Thymus (tissue), 11 donors: ENCODE measurements around the gene EPAS1. TPM values are rescaled to one million over a fixed set of nuclear protein-coding genes. Genes with fewer than 3 reads are reported as not detected.
"Not testable (repeated sequence)": the region's sequence is repeated elsewhere in the genome, so short reads cannot be mapped to it uniquely, and the experiment has no call there.

Experiments used
- DNase-seq, 9 donors: peaks; one replicate each; pipeline ENCODE4 v3.0.0-alpha.2; 2013; ENCODE audit warnings: low spot score in 9 of 9, low read depth in 6 of 9, missing footprints in 1 of 9
- H3K27ac ChIP-seq, 2 donors: one replicate each; pipeline ENCODE4 v1.5.1; 2013; ENCODE audit warnings: control low read depth in 1 of 2, low read depth in 1 of 2, low read length in 1 of 2, mild to moderate bottlenecking in 1 of 2, moderate library complexity in 1 of 2
- H3K27me3 ChIP-seq, 2 donors: one replicate each; pipeline ENCODE4 v1.5.1; 2013; ENCODE audit warnings: low read length in 1 of 2; ENCODE audit not compliant: control insufficient read depth in 2 of 2, insufficient read depth in 1 of 2
- H3K36me3 ChIP-seq, 2 donors: one replicate each; pipeline ENCODE4 v1.5.1; 2013; ENCODE audit warnings: low read length in 1 of 2, mild to moderate bottlenecking in 1 of 2, moderate library complexity in 1 of 2; ENCODE audit not compliant: control insufficient read depth in 2 of 2, insufficient read depth in 2 of 2
- H3K4me1 ChIP-seq, 2 donors: one replicate each; pipeline ENCODE4 v1.5.1; 2013; ENCODE audit warnings: low read length in 2 of 2; ENCODE audit not compliant: control insufficient read depth in 2 of 2, insufficient read depth in 2 of 2
- H3K4me3 ChIP-seq, 2 donors: one replicate each; pipeline ENCODE4 v1.5.1; 2013; ENCODE audit warnings: low read length in 2 of 2, control low read depth in 1 of 2, mild to moderate bottlenecking in 1 of 2
- H3K9me3 ChIP-seq, 2 donors: one replicate each; pipeline ENCODE4 v1.5.1; 2013; ENCODE audit warnings: low read length in 1 of 2, mild to moderate bottlenecking in 1 of 2; ENCODE audit not compliant: control insufficient read depth in 2 of 2, insufficient read depth in 1 of 2
- WGBS: extraction: QIAGEN DNeasy Blood & Tissue Kit; methylation state at CpG from one replicate; pipeline ENCODE4 v1.1.7; 2013; 5-methylcytosine and 5-hydroxymethylcytosine counted together
- polyA plus RNA-seq: library from polyadenylated mRNA; stranded (reverse); fragments of 200-250 nt; gene quantifications from one replicate; pipeline ENCODE4 v1.2.3, GENCODE V29; 2013
- total RNA-seq: library from RNA; stranded (reverse); fragments of 120-200 nt; gene quantifications from one replicate; pipeline ENCODE4 v1.2.4, GENCODE V29; 2013
- donor health status: healthy.

The EPAS1 gene
- total and polyA plus RNA-seq, 2 donors = 3.1 to 48.9 TPM

DNA sequence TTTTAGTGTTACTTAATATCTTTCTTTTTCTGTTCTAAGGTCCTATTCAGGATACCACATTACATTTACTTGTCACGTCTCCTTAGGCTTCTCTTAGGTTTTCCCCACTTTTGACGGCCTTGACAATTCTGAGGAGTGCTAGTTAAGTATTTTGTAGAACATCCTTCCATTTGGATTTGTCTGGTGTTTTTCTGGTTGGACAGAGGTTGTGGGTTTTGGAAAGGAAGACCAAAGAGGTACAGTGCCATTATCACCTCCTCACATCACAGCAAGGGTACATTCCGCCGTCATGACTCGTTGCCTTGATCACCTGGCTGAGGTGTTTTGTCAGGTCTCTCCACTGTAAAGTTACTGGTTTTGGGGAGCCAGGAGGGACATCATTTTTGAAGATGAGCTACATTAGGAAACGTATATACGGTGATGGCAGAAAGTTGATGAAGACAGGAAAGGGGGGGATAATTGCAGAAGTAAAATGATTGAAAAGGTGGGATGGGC lies 93.7 kb downstream of the EPAS1 start:
- Histone ChIP-seq H3K27ac (no peak overlapping the region), H3K9me3 (no peaks in the 10 kb centered on the region), H3K36me3 (no peaks in the 10 kb centered on the region), H3K4me3 (no peak overlapping the region), H3K4me1 (no peaks in the 10 kb centered on the region), H3K27me3 (no peaks in the 10 kb centered on the region)
- WGBS = 98% methylated on average over 7 of the region's 7 CpGs
- no peak for DNase-seq

DNA sequence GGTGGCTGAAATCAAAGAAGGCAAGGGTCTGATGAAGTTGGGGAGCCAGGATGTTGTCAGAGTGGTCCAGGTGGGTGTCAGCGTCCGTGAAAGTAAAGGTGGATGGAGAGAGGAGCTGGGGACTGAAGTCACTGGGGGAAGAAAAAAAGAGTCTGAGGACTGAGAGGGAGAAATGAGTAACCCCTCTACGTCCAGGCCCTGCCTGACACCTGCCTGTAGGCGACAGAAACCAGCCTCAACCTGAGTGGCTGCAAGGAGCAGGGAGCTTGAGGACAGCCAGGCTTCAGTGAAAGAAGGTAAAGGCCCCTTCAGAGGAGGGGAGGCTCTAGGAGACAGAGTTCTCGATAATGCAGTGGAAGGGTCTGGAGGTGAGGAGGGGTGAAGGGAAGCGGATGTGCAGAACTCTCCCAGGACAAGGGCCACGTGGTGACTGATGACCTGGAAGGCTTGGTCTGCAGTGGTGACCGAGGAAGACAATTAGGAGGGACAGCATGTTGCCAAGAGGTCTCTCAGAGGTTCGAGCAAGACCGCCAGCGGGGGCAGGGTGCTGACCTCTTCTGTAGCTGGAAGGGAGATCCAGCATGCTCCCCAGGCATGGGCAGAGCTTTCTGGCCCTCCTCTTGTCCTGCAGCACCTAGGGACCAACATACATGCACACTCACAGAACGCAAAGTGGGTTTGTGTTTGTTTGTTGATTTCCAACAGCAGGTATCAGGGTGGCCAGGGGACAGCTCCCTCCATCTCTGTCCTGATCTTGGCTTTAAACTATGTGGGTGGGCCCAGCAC lies 95.5 kb downstream of the EPAS1 start:
- no peaks in the 10 kb centered on the region for H3K36me3 ChIP-seq
- no peaks in the 10 kb centered on the region for H3K27me3 ChIP-seq
- DNase-seq = no peak
- WGBS = 95% methylated on average over 12 of the region's 12 CpGs
- no peak overlapping the region for H3K4me3 ChIP-seq
- H3K4me1 ChIP-seq = no peaks in the 10 kb centered on the region
- no peaks in the 10 kb centered on the region for H3K9me3 ChIP-seq
- H3K27ac ChIP-seq = no peak overlapping the region

DNA sequence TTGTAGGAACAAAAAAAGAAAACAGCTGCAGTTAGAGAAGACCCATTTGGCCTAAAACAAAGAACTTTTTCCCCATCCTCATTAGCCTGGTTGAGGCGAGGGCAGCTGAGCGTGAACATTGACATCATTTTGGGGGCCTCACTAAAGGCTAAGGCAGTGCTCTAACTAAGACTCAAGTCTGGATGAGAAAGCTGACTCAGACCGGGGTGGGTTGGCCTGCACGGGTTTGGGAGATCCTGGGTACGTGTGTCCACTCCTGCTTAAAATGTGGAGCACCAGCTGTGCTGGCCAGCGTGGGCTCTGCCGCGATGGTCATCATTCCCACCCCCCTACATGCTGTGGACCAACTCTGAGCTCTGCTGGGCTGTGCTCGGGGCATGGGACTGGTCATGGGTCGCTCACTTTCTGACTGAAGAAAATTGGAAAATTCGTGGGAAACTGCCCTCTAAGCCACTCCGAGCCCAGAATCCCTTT lies 96.2 kb downstream of the EPAS1 start:
- no peak for DNase-seq
- H3K27ac ChIP-seq = no peak overlapping the region
- no peak overlapping the region for H3K4me3 ChIP-seq
- no peaks in the 10 kb centered on the region for H3K27me3 ChIP-seq
- no peaks in the 10 kb centered on the region for H3K36me3 ChIP-seq
- no peaks in the 10 kb centered on the region for H3K4me1 ChIP-seq
- WGBS = 97% methylated on average over 12 of the region's 12 CpGs
- H3K9me3 ChIP-seq = no peaks in the 10 kb centered on the region

DNA sequence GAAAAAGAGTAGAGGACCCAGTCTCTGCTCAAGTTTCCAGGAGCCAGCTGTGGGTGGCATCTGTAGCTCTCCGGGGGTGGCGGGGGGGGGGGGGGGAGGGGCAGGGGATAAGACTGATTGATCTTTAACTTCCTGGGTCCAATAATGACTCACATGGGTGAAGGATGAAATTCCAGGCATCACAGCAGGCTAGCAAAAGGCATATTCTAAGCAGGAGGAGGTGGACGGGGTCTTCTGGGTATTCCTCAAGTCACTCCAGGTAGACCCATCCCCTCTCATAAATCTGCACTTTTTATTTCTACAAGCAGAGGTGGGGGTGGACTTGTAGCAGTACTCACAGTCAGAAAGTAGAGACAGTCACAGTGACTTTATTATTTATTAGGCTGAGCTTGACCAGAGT lies 96.7 kb downstream of the EPAS1 start:
- H3K27me3 ChIP-seq = no peaks in the 10 kb centered on the region
- no peaks in the 10 kb centered on the region for H3K4me1 ChIP-seq
- 98% methylated on average over 3 of the region's 3 CpGs for WGBS
- H3K36me3 ChIP-seq = no peaks in the 10 kb centered on the region
- DNase-seq = no peak
- H3K4me3 ChIP-seq = no peak overlapping the region
- no peak overlapping the region for H3K27ac ChIP-seq
- H3K9me3 ChIP-seq = no peaks in the 10 kb centered on the region

DNA sequence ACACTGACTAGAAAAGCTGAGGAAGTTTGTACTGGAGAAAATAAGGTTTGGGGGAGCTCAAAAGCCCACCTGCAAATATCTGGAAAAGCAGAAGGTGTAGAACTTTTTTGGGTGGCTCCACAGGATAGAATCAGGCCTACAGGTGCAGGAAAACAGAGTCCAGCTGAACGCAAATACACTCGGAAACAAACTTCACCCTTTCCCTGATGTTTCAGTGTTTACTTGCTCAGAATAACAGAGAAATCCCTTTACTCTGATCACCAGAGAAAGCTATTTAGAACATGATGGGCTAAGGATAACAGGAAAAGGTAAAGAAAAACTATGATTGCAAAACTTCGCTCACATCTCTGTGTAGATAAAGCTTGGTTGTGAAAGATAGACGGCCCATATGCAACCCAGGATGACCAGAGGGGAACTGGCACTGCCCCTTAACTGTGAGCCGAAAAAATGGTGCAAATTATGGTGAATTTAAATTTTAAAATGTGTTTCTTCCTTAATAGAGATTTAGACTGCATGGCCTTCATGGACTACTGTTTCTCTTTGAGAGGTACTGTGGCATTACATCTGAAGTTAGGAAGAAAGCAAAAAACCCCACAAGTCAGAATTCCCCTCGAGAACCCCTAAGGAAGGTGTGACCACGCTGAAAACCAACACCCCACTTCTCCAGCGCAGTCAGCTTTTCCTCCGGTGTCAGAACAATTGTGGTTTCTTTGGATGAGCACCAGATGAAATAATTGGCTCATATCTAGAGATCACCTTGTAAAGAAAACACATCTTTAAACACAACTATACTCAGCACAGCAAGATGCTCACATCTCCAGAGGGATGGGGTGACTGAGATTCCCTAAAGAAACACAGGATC lies 97.7 kb downstream of the EPAS1 start:
- Histone ChIP-seq H3K27me3 (no peaks in the 10 kb centered on the region), H3K36me3 (no peaks in the 10 kb centered on the region), H3K4me3 (no peak overlapping the region), H3K4me1 (no peaks in the 10 kb centered on the region), H3K27ac (no peak overlapping the region), H3K9me3 (no peaks in the 10 kb centered on the region)
- DNase-seq = peak in 1 of 9 donors; percentile 19
- 56% methylated on average over 9 of the region's 9 CpGs for WGBS

DNA sequence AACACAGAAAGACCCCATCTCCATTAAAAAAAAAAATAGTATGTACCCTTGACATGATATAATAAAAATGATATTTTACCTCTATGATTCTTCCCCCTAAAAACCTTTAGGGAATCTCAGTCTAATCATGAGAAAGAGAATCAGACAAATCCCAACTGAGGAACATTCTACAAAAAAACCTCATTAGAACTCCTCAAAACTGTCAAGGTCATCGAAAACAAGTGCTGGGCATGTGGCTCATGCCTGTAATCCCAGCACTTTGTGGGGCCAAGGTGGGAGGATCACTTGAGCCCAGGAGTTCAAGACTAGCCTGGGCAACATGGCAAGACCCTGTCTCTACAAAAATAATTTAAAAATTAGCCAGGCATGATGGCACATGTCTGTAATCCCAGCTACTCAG lies 98.5 kb downstream of the EPAS1 start:
- not testable (repeated sequence) for H3K27me3 ChIP-seq, DNase-seq, H3K36me3 ChIP-seq, H3K9me3 ChIP-seq, H3K4me3 ChIP-seq, H3K4me1 ChIP-seq, H3K27ac ChIP-seq
- WGBS = 97% methylated on average over 1 of the region's 1 CpG

DNA sequence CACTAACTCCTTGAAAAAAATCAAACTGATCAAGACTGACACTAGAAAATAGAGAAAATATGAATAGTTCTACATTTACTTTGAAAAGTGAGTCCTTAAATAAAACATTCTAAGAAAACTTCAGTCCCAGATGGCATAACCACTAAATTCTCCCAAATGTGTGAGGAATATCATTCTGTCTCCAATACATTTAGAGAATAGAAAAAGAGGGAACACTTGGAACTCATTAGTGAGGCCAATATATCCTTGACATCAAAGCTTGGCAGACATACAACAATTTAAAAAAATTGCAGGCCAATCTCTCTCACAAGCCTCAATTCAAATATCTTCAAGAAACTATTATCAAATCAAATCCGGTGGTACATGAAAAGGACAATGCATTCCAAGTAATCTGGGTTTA lies 102.8 kb downstream of the EPAS1 start:
- no peaks in the 10 kb centered on the region for H3K9me3 ChIP-seq
- 99% methylated on average over 1 of the region's 1 CpG for WGBS
- no peak for DNase-seq
- no peaks in the 10 kb centered on the region for H3K36me3 ChIP-seq
- no peak overlapping the region for H3K4me3 ChIP-seq
- no peak overlapping the region for H3K27ac ChIP-seq
- no peaks in the 10 kb centered on the region for H3K27me3 ChIP-seq
- no peaks in the 10 kb centered on the region for H3K4me1 ChIP-seq

DNA sequence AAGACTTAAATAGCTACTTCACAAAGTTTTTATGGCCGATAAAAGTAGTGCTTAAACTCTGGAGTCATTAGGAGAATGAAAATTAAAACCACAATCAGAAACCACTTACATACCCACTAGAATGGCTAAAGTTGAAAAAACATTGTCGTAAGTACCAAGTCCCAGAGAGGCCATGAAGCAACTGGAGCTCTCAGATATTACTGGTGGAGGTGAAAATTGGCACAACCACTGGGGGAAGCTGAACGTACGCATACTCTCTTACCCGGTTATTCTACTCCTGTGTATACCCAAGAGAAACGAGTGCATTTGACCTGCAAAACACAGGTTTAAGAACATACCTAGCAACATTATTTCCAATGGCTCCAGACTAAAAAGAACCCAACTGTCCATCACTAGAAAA lies 105.7 kb downstream of the EPAS1 start:
- 97% methylated on average over 6 of the region's 6 CpGs for WGBS
- Histone ChIP-seq H3K27me3 (no peaks in the 10 kb centered on the region), H3K27ac (no peak overlapping the region), H3K9me3 (no peaks in the 10 kb centered on the region), H3K4me1 (peaks cover 0 to 3% of the 10 kb centered on the region in 2 donors), H3K4me3 (no peak overlapping the region), H3K36me3 (no peaks in the 10 kb centered on the region)
- DNase-seq = no peak

DNA sequence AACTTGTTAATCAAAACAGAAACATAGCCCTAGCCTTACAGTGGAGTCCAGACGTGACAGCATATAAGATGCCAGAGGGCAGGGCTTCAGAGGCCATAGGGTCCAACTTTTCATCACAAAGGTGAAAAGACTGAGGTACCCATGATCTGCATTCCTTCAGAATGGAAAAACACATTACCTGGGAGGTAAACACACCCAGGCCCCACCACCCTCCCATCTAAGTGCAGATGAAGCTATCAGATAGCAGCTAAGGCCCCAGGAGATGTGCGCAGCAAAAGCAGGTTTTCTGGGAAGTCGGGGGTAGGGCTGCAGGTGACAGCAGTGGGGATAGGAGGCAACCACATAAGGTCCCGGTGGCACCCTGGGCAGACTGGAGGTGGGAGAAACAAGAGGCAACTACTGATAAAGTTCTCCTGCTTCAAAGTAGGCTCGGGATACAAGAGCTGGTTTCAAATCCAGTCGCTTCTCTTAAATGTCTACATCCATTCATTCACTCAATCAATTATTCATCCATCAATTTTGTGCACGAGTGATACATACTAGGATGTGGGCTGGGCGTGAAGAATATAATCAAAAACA lies 107.1 kb downstream of the EPAS1 start:
- 92% methylated on average over 8 of the region's 8 CpGs for WGBS
- H3K9me3 ChIP-seq = no peaks in the 10 kb centered on the region
- no peak for DNase-seq
- H3K4me1 ChIP-seq = peaks cover 0 to 3% of the 10 kb centered on the region in 2 donors
- H3K27ac ChIP-seq = no peak overlapping the region
- H3K36me3 ChIP-seq = no peaks in the 10 kb centered on the region
- H3K4me3 ChIP-seq = no peak overlapping the region
- H3K27me3 ChIP-seq = no peaks in the 10 kb centered on the region
